ENCODE data around the gene NT5DC3.

Gene NT5DC3

DNA sequence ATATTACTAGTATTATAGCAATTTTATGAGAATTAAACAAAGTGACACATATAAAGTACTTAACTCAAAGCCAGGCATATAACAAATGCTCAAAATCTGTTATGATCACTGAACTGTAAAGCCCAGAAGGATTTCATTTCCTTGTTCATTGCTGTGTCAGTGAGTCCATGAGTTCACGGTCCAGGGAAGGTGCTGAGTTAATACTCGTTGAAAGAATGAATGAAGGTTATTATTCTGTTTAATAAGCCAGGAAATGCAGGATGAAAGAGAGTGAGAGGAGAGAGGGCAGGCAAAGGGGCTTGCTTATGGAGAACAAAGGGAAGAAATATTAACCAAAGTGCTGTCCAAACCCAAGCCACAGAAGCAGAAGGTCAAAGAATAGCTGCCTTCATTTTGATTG lies 40.2 kb upstream of the NT5DC3 start:
- no peak for DNase-seq (ENCODE audit: low read depth)
- TF ChIP-seq, protein P1, sequence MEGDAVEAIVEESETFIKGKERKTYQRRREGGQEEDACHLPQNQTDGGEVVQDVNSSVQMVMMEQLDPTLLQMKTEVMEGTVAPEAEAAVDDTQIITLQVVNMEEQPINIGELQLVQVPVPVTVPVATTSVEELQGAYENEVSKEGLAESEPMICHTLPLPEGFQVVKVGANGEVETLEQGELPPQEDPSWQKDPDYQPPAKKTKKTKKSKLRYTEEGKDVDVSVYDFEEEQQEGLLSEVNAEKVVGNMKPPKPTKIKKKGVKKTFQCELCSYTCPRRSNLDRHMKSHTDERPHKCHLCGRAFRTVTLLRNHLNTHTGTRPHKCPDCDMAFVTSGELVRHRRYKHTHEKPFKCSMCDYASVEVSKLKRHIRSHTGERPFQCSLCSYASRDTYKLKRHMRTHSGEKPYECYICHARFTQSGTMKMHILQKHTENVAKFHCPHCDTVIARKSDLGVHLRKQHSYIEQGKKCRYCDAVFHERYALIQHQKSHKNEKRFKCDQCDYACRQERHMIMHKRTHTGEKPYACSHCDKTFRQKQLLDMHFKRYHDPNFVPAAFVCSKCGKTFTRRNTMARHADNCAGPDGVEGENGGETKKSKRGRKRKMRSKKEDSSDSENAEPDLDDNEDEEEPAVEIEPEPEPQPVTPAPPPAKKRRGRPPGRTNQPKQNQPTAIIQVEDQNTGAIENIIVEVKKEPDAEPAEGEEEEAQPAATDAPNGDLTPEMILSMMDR (IDR thresholded peaks at IDR 0.05; ENCODE audit: low read depth, low read length, missing control alignments) = no peak
- no peak overlapping the region; the same call in 1 of the 2 replicates for H3K4me3 ChIP-seq (ENCODE audit: low read depth, low read length)

DNA sequence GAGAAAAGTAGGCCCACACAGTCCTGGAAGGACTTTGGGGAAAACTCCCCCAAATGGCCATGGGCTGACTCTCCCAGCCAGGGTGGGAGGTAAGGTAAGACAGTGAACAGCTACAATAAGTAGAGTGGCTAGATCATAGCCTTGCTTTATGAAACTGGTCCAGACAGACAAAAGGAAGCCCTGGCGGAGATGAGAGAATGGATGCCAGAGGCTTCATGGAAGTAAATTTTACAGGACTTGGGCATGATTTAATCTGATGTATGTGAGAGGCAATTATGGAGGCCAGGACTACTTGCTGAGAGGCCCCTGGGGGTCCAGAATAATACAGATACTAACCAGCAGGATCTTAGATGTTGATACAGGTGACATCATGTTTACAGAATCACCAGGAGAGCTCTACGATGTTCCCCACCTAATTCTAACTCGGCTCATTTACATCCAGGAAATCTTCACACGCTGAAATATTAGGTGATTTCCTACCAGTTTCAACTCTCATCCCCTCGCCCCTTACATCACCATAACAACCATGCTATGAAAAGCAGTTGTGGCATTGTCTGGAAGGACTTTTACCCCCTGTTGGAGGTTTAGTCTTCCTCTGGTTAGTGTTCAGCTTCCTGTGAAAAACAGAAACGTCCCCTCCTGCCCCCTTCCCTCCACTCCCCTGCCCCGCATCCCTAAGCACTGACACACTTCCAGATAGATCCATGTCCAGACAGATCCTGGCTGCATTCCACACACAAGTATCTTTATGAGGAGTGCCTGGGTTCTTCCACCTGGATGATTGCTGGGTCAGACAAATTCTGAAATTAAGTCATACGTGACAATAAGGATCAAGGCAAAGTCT lies 39.5 kb upstream of the NT5DC3 start:
- peak; percentile 31 for DNase-seq (ENCODE audit: low read depth)
- TF ChIP-seq, protein P1 (IDR thresholded peaks at IDR 0.05; ENCODE audit: low read depth, low read length, missing control alignments) = no peak
- H3K4me3 ChIP-seq (ENCODE audit: low read depth, low read length) = peak overlapping the region; percentile 4; the same call in 1 of the 2 replicates

DNA sequence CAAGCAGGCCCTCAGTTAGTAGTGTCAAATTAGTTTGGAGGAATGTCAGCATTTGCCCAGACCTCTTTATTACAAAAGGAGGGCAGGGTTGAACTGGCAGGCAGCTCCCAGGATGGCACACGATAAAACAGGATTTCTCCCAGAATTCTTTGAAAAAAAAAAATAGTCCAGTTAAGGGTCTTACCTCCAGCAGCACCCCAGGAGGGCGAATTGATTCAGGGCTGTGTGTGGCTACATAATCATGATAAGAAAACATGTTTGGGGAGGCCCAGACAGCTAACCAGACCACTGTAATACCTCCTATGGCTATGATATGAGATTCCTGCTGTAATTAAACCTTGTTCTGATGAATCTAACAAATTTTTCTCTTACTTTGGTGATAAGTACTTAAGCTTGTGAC lies 38.8 kb upstream of the NT5DC3 start:
- DNase-seq (ENCODE audit: low read depth) = no peak
- no peak overlapping the region for H3K4me3 ChIP-seq (ENCODE audit: low read depth, low read length)
- TF ChIP-seq, protein P1 (IDR thresholded peaks at IDR 0.05; ENCODE audit: low read depth, low read length, missing control alignments) = no peak

DNA sequence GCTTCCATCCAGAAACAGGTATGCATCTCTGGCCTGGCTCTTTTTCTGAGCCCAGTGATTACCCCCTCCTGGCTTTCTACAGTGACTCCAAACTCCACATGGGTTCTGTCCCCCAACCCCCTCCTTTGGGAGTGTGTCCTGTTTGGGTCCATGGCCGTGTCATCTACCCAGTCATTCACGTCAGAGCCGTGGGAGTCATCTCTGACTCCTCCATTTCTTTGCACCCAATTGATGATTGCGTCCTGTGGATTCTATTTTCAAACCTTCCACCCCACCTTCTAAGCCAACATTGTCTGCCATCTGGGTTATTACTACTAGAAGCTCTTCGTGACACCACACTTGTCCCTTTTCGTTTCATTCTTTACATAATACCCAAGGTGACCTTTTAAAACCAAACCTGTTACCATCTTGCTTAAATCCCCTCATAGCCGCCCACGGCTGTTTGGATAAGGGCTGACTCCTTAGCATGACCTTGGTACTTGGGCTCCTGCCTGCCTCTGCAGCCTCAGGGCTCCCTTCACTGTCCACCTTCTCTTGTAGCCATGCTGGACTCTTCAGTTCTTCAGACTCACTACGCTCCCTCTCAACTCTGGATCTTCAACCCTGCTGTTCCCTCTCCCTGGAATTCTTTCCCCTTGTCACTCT lies 38.1 kb upstream of the NT5DC3 start:
- no peak overlapping the region for H3K4me3 ChIP-seq (ENCODE audit: low read depth, low read length)
- DNase-seq (ENCODE audit: low read depth) = no peak
- TF ChIP-seq, protein P1 (IDR thresholded peaks at IDR 0.05; ENCODE audit: low read depth, low read length, missing control alignments) = no peak

DNA sequence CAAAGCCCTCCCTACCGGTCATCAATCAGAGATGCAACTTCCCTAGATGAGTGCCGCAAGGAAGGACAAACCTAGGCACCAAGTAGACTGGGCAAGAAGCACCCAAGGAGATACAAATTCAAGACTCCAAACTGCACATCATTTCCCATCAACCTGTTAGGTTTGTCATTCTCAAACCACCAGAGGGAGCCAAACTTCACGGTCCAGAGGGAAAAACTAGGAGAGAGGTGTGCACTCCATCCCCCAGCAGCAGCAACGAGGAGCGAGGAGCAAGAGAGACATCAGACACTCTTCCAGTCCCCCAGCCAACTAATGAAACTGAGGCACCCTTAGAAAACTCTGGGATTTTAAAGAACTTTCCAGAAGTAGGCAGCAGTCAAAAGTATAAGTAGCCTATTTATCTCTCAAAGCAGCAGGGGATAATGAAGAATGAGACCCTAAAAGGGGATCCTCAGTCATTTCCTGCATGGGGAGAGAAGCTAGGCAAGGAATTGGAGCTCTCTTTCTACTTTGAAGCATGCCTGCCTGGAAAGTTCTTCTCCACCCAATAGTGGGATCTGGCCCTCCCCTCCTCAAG lies 37.0 kb upstream of the NT5DC3 start:
- H3K4me3 ChIP-seq (ENCODE audit: low read depth, low read length) = no peak overlapping the region
- TF ChIP-seq, protein P1 (IDR thresholded peaks at IDR 0.05; ENCODE audit: low read depth, low read length, missing control alignments) = peak; percentile 84
- DNase-seq (ENCODE audit: low read depth) = peak; percentile 52

DNA sequence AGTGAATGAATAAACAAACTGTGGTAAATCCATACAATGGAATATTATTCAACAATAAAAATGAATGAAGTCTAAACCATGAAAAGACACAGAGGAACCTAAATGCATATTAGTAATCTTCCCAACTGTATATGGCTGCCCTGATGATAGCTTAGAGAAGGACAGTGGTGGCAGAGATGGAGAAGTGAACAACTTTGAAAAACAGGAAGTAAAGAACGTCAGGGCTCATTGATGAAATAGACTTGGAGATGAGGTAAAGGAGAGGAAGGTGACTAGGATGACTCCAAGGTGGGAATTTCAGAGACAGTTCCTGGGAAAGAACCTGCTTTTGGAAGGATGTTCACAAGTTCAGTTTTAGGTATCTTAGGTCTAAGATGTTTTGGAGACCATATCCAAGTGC lies 36.3 kb upstream of the NT5DC3 start:
- TF ChIP-seq, protein P1 (IDR thresholded peaks at IDR 0.05; ENCODE audit: low read depth, low read length, missing control alignments) = no peak
- no peak for DNase-seq (ENCODE audit: low read depth)
- no peak overlapping the region for H3K4me3 ChIP-seq (ENCODE audit: low read depth, low read length)
